ENCODE measurements around the gene FGF18. TPM values are rescaled to one million over a fixed set of nuclear protein-coding genes. Genes with fewer than 3 reads are reported as not detected.

Gene FGF18
- total and polyA plus RNA-seq, 11 donors, result 3.4 to 63.0 (median 16.4) TPM

- Histone ChIP-seq H3K4me1 (peaks cover 0 to 21% (median 6%) of the 10 kb centered on the region in 12 donors), H3K27me3 (peaks cover 0 to 10% (median 0%) of the 10 kb centered on the region in 9 donors), H3K36me3 (peaks cover 0 to 27% (median 0%) of the 10 kb centered on the region in 9 donors), H3K27ac (no peak overlapping the region), H3K4me3 (no peak overlapping the region), H3K9me3 (no peaks in the 10 kb centered on the region)
- 92 to 94% (median 92%) methylated on average over 11 of the region's 11 CpGs for WGBS, 4 donors
- TF ChIP-seq CTCF (IDR thresholded peaks at IDR 0.05) (no peak), POLR2A (IDR thresholded peaks at IDR 0.05) (no peak)
- intact Hi-C loops (cut with DNase I), result no loop called here
- DNase-seq (no peak), ATAC-seq (no peak)
Observed at GRCh38 chr5:171453056-171453725, 33.7 kb downstream of the FGF18 start.

- H3K4me1 ChIP-seq, result peaks cover 0 to 21% (median 6%) of the 10 kb centered on the region in 12 donors
- WGBS, 4 donors, result 85 to 94% (median 86%) methylated on average over 2 of the region's 2 CpGs
- peaks cover 0 to 10% (median 0%) of the 10 kb centered on the region in 9 donors for H3K27me3 ChIP-seq
- peaks cover 0 to 27% (median 0%) of the 10 kb centered on the region in 9 donors for H3K36me3 ChIP-seq
- H3K9me3 ChIP-seq, result no peaks in the 10 kb centered on the region
- no peak for TF ChIP-seq POLR2A (IDR thresholded peaks at IDR 0.05)
- no peak for TF ChIP-seq CTCF (IDR thresholded peaks at IDR 0.05)
- DNase-seq, result no peak
- intact Hi-C loops (cut with DNase I), result no loop called here
- no peak overlapping the region for H3K4me3 ChIP-seq
- ATAC-seq, result no peak
- peak overlapping the region in 2 of 12 donors; percentile 41 to 64 for H3K27ac ChIP-seq
Observed at GRCh38 chr5:171453988-171454387, 34.5 kb downstream of the FGF18 start.

GRCh38 chr5:171454549-171454948 lies 35.1 kb downstream of the FGF18 start:
- DNase-seq (peak in 1 of 5 donors; percentile 46), ATAC-seq (peak in 3 of 4 donors; percentile 10 to 26 (median 10))
- no peak for TF ChIP-seq CTCF (IDR thresholded peaks at IDR 0.05)
- TF ChIP-seq POLR2A (IDR thresholded peaks at IDR 0.05), result no peak
- H3K4me1 ChIP-seq, result peaks cover 0 to 21% (median 6%) of the 10 kb centered on the region in 12 donors
- WGBS, 4 donors, result 40 to 62% (median 56%) methylated on average over 10 of the region's 10 CpGs
- H3K9me3 ChIP-seq, result no peaks in the 10 kb centered on the region
- peak overlapping the region in 2 of 12 donors; percentile 41 to 64 for H3K27ac ChIP-seq
- peaks cover 0 to 27% (median 0%) of the 10 kb centered on the region in 9 donors for H3K36me3 ChIP-seq
- H3K4me3 ChIP-seq, result no peak overlapping the region
- intact Hi-C loops (cut with DNase I), result no loop called here
- peaks cover 0 to 10% (median 0%) of the 10 kb centered on the region in 9 donors for H3K27me3 ChIP-seq

DNA sequence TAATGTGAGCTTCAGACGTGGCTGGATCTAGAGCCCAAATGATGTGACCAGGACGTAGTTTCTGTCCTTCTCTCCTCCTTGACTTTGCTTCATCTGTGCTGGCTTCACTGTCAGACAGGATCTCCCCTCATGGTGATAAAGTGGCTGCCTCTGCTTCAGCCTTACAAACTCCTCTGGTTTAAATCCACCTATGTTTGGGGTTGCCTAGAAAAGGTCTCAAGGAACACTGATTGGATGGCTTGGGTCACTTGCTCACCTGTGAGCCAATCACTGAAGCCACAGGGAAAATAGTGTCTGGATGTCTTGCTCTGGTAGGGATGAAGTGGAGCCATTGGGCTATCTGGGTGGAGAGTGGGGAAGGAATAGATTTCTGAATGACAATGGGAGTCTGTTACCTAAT lies 36.1 kb downstream of the FGF18 start:
- Histone ChIP-seq H3K27ac (no peak overlapping the region), H3K4me3 (no peak overlapping the region), H3K27me3 (peaks cover 0 to 6% (median 0%) of the 10 kb centered on the region in 9 donors), H3K4me1 (peaks cover 0 to 17% (median 4%) of the 10 kb centered on the region in 12 donors), H3K9me3 (no peaks in the 10 kb centered on the region), H3K36me3 (peaks cover 0 to 25% (median 0%) of the 10 kb centered on the region in 9 donors)
- ATAC-seq (no peak), DNase-seq (no peak)
- 79 to 89% (median 86%) methylated on average over 2 of the region's 2 CpGs for WGBS, 4 donors
- intact Hi-C loops (cut with DNase I), result no loop called here
- TF ChIP-seq POLR2A (IDR thresholded peaks at IDR 0.05) (no peak), CTCF (IDR thresholded peaks at IDR 0.05) (no peak)

All from heart left ventricle (tissue), 16 donors.